NCI-H2196 treated with DMSO at 0.1 percent for 48 hours (cell line): Measurements from ENCODE around the gene CDY2B.
"Not testable (repeated sequence)": the region's sequence is repeated elsewhere in the genome, so short reads cannot be mapped to it uniquely, and the experiment has no call there.

Source experiments
- DNase-seq: peaks from one replicate; lab custom pipeline; 2025; ENCODE audit not compliant: unreplicated experiment; lab: John Stamatoyannopoulos, UW

The CDY2B gene

GRCh38 chrY:17880120-17880519 lies at the start of gene CDY2B:
Gene CDY2B (minus strand): TSS chrY:17880220. CDS start chrY:17879892, 328 bp downstream.
- not testable (repeated sequence) for DNase-seq

DNA sequence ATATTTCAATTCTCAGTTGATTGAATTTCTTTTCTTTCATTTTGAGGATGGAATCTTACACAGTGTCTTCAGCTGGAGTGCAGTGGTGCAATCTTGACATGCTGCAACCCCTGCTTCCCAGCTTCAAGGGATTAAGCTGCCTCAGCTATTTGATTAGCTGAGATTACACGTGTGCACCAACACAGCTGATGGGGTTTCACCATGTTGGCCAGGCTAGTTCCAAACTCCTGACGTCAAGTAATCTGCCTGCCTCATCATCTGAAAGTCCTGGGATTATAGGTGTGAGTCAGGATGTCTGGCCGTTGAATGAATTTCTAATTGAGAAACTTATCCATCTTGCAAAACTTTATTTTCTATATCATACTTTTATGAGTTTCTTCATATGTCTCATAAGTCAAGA lies 28.0 kb upstream of the CDY2B start:
- DNase-seq = not testable (repeated sequence)

- DNase-seq = not testable (repeated sequence)
Observed at GRCh38 chrY:17907351-17907750, 27.3 kb upstream of the CDY2B start.

GRCh38 chrY:17881697-17882096 lies 1.7 kb upstream of the CDY2B start:
- not testable (repeated sequence) for DNase-seq

DNA sequence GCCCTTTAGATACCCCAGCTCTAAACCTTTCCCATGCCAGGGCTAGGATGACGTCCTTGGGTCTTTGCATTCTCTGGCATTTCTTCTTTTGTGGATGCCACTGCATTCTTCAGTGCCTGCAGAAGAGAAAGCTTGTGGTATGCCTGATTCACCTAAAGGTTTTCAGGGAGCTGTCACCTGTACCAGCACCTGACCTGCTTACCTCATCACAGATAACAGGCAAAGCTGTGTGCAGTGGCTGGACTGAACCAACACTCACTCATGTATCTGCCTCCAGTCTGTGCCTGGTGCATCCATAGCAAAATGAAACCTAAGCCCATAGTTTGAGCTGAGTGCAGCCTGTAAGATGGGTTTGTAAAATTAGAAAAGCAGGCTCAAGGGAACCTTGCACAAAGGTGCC lies 3.3 kb downstream of the CDY2B start:
- DNase-seq = not testable (repeated sequence)

DNA sequence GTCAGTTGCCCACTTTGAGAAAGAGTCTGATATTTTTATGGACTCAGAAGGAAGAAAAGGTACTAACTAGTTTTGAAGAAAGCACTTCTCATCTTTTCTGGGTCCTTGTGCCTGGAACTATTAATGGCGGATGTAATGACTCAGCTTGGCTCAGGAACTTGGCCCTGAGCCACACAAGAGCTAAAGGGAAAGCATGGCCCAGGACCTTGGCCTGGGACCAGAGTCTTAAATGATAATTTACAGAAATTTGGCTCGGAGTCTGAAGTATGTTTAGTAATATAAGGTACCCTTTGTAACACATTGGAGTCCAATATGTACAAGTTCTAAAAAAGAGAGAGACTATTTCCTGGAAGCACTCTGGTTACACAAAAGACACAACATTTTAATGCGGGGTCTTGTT lies 4.6 kb downstream of the CDY2B start:
- DNase-seq = not testable (repeated sequence)

- DNase-seq = not testable (repeated sequence)
Observed at GRCh38 chrY:17871194-17871903, 8.7 kb downstream of the CDY2B start.

- DNase-seq = not testable (repeated sequence)
Observed at GRCh38 chrY:17870737-17871136, 9.3 kb downstream of the CDY2B start.

DNA sequence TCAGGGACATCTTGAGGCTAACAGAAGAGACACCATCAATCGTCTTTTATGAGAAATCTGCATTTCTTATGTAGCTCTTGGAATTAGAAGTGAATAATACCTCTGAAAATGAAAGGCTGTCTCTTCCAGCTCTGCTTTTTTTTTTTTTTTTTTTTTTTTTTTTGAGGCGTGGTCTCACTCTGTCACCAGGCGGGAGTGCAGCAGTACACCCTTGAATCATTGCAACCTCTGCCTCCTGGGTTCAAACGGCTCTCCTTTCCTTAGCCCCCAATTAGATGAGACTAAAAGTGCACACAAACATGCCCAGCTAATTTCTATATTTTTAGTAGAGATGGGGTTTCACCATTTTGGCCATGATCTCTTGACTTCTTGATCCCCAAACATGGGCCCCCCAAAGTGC lies 12.2 kb downstream of the CDY2B start:
- DNase-seq = not testable (repeated sequence)

DNA sequence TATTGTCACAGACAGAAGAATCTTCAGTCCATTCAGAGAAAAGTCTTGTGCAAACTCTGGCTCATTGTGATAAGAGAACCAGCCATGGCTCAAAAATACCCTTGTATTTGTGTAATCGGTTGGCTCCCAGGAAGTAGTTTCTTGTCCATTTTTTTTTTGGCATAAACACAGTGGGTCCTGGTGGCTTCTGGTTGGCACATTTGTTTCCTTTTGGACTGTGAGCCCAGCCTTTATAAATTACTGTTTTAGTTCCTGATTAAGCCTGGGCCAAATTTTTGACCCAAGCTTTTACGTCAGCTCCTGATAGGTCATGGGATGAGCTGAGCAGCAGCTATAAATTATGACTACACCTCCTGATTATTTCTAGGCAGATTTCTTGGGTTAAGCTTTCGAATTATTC lies 19.4 kb downstream of the CDY2B start:
- DNase-seq = not testable (repeated sequence)

- DNase-seq = not testable (repeated sequence)
Observed at GRCh38 chrY:17856963-17857848, 22.8 kb downstream of the CDY2B start.

GRCh38 chrY:17856508-17856907 lies 23.5 kb downstream of the CDY2B start:
- DNase-seq = not testable (repeated sequence)

- DNase-seq = not testable (repeated sequence)
Observed at GRCh38 chrY:17849131-17849530, 30.9 kb downstream of the CDY2B start.

DNA sequence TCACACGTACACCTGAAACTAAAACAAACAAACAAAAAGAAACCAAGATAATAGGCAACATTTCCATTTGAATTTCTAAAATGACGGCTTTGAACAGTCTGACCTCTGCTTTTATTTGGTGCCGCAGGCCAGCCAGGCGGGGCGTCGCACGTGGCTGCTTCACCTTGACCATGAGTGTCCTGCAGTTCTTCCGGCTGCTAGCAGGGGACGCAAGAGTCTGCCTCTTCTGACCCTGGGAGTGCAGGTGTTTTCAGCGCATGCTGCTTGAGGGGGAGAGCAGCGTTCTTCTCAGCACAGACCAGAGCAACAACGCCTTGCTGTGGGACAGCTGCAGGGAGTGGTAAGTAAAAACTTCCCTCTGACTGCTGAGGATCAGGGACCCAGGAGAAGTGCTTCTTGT lies 47.9 kb downstream of the CDY2B start:
- not testable (repeated sequence) for DNase-seq
